Activated CD4-positive, alpha-beta T cell treated with anti-CD3 and anti-CD28 coated beads for 48 hours (primary cell): Measurements from ENCODE around the gene GSTO1.
"Not testable (repeated sequence)": the region's sequence is repeated elsewhere in the genome, so short reads cannot be mapped to it uniquely, and the experiment has no call there.

Experiments used
- DNase-seq: peaks from one replicate; pipeline ENCODE4 v3.0.0-alpha.2; 2020

Gene GSTO1

DNA sequence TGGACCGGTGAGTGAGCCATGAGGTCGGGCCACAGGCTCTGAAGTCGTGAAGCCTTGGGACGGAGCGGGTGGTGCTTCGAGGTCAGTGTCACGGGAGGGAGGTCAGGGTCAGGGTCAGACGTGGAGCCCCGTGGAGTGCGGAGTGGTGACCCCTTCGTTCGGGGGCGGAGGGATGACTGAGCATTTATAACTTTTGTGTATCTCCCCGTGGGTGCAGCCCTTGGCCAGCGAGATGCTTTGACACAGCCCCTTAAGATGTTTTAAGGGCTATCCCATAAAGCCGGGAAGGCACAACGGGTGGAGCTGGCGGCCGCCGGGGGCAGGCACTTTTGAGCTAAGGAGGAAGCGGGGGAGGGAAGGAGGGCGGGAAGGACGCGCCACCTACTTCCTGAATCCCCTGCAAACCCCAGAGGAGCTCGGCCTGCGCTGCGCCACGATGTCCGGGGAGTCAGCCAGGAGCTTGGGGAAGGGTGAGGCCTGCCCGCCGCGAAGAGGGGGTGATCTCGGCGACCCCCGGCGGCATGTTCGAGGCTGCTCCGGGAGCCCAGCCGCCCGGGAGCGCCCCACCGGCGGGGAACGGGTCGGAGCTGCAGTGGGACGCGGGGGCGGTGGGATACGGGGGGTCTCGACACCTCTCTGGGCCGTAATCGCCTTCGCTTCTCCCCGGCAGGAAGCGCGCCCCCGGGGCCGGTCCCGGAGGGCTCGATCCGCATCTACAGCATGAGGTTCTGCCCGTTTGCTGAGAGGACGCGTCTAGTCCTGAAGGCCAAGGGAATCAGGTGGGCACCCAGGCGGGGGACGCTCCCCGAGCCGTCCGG is at the start of gene GSTO1:
TSS of gene GSTO1 (plus strand) at position 400 of the 818 bp plus-strand sequence. CDS start at position 437, 37 bp downstream.
- DNase-seq: peak; percentile 65

DNA sequence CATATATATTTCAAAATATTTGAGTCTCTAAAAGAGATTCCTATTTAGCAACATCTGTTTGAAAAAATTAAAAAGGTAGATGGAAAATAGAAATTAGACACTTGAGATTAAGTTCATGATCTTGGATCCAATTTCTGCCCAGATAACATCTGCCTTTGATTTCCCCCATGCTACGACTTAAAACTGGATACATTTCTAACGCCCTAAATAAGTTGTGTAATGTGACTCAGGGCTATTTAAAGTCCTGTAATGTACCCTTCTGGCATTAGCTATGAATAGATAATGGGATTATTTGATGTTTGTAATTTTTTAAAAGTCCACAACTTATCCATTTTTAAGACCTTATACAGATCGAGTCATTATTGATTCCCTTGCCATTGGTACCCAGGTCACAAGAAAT is 46.0 kb upstream of the GSTO1 start:
- no peak for DNase-seq

- peak; percentile 37 for DNase-seq
Observed at GRCh38 chr10:104209575-104210198, 45.0 kb upstream of the GSTO1 start.

GRCh38 chr10:104216631-104217030 is 38.1 kb upstream of the GSTO1 start:
- DNase-seq: no peak

DNA sequence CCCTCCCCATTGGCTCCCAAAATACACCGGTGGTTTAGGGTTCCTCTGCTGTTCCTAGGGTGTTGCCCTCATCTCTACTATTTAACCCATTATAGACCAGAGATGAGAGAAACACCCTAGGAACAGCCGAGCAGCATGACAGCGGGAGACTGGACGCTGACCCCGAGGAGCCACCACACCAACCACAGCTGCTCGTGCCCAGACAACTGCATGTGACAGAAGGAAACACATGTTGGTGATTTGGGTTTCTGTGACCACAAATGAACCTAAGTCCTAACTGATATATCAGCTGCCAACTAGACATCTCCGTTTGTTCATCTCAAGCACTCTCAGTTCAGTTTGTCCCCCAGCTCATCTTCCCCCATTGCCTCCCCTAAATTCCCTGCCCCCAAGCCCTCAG is 35.9 kb upstream of the GSTO1 start:
- no peak for DNase-seq

DNA sequence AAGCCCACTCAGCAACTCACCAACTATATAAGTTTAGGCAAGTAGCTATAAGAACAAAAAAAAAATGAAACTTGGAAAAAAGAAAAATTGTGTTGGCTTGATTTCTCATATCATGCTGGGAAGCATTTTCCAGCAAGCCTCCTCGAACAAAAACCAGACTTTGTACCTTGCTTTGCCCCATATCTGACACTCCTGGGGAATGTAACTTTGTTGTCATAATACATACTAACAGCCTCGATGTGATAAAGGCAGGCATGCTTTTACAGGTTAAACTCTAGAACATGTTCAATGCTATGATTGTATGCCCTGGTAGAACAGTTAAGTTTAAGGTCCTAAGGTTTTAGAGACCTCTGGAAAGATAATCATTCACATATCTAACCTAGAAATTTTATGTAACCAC is 34.2 kb upstream of the GSTO1 start:
- no peak for DNase-seq

GRCh38 chr10:104223304-104223703 is 31.4 kb upstream of the GSTO1 start:
- DNase-seq: no peak

DNA sequence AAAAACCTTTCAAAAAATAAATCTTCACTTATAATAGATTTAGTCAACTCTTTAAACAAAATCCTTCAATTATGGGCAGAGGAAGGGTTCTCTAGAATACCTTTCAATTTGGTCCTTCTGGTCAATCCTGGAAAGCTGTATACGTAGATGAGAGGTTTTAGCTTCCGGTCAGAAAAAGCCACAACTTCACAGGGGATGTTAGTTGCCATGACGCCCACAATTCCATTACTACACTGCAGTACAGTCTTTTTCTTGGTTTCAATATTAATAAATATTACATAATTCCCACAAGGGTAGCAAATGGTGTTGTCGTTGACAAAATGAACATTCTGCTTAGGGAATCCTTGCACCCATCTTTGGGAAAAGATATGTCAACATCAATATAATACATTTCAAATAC is 24.2 kb upstream of the GSTO1 start:
- DNase-seq: no peak

- DNase-seq: peak; percentile 100
Observed at GRCh38 chr10:104231784-104232612, 22.7 kb upstream of the GSTO1 start, which contains the start of gene CFAP43. TSS of gene CFAP43 (minus strand) at chr10:104232364. CDS start at chr10:104232246, 118 bp downstream.

- no peak for DNase-seq
Observed at GRCh38 chr10:104232613-104233102, 22.0 kb upstream of the GSTO1 start.

GRCh38 chr10:104233817-104234216 is 20.9 kb upstream of the GSTO1 start:
- no peak for DNase-seq

- no peak for DNase-seq
Observed at GRCh38 chr10:104234934-104235333, 19.8 kb upstream of the GSTO1 start.

GRCh38 chr10:104235801-104236200 is 18.9 kb upstream of the GSTO1 start:
- DNase-seq: no peak

DNA sequence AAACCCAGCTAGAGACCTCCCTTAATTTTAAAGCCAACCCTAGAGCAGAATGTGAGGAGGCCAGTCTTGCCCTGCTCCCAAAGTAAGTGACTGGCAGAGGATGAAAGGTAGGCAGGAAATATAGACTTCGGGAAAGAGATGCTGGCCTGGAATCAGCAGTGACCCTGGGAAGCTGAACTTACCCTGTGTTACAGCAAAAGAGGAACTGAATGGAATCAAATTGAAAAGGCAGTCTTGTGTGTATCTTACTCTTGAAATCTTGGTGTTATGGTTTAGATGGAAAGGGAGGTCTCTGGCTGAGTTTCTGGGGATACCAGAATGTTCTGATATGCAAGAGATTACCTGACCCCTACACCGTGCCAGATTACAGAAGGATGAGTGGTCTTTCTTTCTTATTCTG is 14.6 kb upstream of the GSTO1 start:
- DNase-seq: no peak

DNA sequence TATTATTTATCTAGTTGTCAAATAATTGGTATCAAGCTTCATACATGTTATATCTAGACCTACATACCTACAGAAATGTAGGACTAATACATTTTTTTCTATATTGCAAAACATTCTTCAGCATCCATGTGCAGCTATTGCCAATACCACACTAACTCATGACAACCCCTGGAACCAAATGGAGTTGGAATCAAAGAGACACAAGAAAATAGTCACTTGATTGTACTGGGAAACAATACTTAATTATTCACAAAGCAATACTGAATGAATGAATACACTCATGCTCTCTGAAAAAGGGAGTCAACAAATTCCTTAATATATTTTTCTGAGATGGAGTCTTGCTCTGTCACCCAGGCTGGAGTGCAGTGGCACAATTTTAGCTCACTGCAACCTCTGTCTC is 12.1 kb upstream of the GSTO1 start:
- no peak for DNase-seq

- not testable (repeated sequence) for DNase-seq
Observed at GRCh38 chr10:104243009-104243408, 11.7 kb upstream of the GSTO1 start.

DNA sequence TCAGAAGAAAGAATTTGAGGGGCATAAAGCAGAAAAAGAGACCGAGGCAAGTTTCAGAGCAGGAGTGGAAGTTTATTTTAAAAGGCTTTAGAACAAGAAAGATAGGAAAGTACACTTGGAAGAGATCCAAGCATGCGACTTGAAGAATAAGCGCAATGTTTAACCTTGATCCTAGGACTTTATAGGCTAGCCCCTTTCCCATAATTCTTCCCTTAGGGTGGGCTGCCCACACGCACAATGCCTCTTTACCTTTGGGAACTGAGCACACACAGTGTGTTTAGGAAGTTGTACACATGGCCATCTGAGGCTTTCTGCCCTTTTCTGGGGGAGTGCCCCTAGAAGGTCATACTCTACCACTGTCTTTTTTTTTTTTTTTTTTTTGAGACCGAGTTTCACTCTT is 11.2 kb upstream of the GSTO1 start:
- no peak for DNase-seq

GRCh38 chr10:104245066-104245632 is 9.5 kb upstream of the GSTO1 start:
- no peak for DNase-seq

- DNase-seq: peak; percentile 14
Observed at GRCh38 chr10:104246976-104247375, 7.7 kb upstream of the GSTO1 start.

- DNase-seq: no peak
Observed at GRCh38 chr10:104247513-104248146, 7.1 kb upstream of the GSTO1 start.

- DNase-seq: not testable (repeated sequence)
Observed at GRCh38 chr10:104248931-104249330, 5.8 kb upstream of the GSTO1 start.

DNA sequence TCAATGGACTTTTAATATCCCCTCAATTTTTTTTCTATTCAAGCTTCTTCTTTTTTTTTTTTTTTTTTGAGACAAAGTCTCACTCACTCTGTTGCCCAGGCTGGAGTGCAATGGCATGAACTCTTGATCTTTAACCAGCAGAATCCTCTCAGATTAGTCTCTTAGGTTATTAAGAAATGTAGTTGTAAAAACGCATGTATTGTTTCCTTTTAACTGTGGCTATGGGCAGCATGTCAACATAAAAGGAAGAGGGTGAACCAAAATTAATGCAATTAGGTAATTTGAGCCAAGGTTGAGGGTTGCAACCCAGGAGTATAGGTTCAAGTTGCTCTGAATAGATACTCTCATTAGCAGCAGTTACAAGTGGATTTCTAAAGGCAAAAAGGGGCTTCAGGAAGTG is 4.3 kb upstream of the GSTO1 start:
- DNase-seq: no peak
